NCI-H524 (cell line): ENCODE data around the gene TNN.

ENCODE experiments used
- DNase-seq, 2 experiments: peaks; one replicate each; lab custom pipeline; 2025; lab: John Stamatoyannopoulos, UW

The TNN gene

DNA sequence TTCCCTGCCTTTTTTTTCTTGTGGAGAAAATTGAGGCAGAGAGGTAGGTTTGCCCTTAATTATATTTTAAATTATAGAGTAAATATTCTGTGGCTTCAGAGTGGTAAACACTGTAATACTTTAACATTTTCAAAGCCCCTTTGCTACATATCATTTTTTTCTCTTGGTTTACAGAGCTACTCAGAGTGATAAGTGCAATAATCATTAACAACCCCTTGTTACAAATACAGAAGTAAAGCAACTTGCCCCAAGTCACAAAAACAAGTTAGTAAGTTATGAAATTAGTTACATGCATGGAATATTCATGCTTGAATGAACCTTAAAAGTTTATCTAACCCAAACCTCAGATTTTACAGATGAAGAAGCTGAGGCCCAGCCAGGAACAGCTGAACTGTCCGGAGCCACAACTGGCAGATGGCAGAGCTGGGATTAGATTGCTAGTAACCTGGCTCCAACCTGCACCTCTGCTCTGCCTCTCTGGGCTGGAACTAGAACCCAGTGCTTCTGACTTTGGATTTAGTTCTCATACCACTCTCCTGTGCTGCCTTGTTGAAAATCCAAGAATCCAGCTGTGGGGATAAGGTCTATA, 48.7 kb downstream of the TNN start:
- no peak for DNase-seq

DNA sequence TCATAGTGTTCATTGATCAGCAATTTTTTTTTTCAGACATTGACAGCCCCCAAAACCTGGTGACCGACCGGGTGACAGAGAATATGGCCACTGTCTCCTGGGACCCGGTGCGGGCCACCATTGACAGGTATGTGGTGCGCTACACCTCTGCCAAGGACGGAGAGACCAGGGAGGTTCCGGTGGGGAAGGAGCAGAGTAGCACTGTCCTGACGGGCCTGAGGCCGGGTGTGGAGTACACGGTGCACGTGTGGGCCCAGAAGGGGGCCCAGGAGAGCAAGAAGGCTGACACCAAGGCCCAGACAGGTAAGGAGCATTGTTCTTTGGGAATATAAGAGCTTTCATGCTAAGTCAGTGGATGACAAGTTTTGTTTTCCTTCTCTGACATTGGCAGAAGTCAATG, 49.3 kb downstream of the TNN start:
- no peak for DNase-seq

DNA sequence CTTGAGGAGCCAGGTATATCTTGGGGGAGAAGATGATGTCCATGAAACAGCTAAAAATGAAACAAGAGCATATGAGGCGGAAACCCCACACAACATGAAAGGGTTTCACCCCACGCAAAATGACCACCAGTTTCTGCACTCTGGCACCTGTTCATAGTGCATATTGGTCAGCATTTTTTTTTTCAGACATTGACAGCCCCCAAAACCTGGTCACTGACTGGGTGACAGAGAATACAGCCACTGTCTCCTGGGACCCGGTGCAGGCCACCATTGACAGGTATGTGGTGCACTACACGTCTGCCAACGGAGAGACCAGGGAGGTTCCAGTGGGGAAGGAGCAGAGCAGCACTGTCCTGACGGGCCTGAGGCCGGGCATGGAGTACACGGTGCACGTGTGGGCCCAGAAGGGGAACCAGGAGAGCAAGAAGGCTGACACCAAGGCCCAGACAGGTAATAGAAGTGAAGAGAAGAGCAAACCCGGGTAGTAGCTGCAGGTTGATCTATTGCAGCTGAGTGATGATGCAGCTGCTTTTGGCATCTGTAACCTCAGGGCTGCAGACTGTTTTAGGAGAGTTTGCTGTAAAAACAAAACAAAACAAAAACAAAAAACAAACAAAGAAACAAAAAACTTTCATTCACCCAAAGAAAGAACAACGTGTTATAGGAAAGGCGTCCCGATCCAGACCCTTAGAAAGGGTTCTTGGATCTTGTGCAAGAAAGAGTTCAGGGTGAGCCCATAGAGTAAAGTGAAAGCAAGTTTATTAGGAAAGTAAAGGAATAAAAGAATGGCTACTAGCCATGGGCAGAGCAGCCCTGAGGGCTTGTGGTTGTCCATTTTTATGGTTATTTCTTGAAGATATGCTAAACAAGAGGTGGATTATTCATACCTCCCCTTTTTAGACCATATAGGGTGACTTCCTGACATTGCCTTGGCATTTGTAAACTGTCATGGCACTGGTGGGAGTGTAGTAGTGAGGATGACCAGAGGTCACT, 51.0 kb downstream of the TNN start:
- no peak for DNase-seq

DNA sequence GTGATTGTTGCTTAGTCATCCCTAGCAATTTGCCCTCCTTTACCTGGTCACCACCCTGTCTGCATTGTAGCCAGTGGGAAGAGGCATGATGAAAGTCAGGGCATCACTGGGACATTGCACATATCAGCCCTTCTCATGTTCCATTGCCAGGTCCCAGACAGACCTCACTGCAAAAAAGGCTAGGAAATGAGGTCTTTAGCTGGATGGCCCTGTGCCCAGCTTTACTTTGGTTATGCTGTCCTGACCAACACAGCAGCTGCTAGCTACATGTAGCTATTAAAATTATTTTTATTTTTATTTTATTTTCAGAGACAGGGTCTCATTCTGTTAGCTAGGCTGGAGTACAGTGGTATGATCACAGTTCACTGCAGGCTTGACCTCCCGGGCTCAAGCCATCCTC, 52.9 kb downstream of the TNN start:
- DNase-seq: no peak

DNA sequence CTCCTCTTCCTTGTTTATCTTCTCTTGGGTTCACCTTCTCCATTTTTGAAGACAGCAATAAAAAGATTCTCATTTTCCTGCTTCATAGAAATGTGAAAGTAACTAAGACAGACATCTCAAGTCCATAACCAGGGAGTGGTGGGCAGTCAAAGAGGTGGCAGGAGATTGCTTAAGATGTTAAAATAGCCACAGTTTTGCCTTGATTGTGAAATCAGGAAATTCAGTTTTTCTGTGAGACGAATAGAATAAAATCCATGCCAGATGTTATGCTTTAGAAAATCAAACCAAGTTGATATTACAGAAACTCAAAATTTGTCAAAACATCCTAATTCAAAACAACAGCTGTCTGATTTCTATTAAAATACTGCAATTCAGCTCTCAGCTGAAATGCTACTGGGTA, 57.2 kb downstream of the TNN start:
- no peak for DNase-seq

DNA sequence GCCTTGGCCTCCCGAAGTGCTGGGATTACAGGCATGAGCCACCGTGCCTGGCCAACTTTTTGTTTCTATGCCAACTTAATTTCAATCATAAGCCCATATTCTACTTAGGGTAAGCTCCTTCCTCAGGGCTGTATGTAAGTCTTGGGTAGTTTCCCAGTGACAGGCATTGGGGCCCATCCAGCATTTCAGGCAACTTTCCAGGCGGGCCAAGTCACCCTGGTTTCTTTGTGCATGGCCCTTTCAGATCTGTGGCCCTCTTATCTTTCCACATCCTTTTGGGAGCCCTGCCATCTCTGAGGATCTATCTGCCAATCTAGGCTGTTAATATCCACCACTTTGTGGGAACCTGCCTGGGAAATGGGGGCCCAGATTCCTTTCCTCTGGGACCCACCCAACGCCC, 58.7 kb downstream of the TNN start:
- DNase-seq: no peak

DNA sequence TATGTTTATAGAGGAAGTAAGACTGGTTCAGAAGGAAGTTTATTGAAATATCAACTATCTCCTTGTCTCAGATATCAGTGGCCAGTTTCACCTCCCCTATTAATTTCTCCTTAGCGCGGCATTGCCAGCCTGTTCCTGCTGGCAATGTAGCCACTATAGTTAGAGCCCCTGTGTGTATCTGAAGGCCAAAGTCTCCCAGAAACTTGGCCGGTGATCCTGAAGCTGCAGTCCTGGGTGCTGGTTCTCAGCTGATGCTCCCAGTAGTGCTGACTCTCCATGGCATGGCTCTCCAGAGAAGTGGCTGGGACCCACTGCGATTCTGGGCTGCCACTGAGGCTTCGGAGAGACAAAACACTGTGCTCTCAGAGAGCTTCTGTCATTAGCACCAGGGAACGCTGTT, 59.9 kb downstream of the TNN start:
- DNase-seq: no peak

DNA sequence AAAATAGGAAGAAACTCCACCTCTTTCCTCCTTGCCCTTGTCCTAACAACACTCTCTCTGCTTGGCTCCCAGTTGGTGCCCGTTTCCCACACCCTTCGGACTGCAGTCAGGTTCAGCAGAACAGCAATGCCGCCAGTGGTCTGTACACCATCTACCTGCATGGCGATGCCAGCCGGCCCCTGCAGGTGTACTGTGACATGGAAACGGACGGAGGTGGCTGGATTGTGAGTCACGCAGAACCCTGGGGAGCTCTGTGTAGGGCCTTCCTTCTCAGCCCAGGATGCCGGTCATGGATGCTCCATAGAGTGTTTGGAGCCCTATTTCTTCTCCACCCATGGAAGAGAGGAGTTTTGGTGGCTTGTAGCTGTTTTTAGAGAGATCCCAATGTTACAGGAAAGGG, 60.9 kb downstream of the TNN start:
- DNase-seq: no peak

DNA sequence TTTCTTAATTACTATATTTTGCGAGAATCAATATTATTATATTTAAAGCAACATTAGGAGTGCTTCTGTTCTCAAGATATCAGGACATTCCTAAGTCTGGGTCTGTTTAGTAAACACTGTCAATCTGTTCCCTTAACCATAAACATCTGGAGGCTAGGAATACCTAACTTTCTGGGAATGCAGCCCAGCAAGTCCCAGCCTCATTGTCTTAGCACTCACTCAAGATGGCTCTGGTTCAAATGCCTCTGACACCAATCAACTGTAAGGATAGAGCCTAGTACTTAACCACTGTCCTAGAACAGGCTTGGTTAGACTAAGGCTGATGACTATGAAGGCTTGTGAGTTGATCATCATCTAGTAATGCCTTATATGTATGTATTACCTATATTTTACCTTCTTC, 61.5 kb downstream of the TNN start:
- peak in 1 of 2 experiments; percentile 12 for DNase-seq

DNA sequence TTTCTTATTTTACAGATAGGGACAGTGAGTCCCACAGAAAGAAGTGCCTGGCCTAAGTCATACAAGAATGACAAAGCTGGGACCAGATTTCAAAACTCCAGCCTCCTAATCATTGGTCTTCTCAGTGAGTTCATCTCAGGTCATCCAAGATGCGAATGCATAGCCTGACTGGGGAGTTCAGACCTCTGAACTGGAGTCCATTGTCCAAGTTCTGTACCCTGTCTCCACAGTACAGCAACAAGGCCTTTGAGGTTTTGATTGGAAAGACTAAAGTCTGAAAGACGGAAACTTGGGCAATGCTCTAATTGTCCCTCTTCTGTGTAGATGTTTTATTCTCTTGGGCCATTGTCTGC, 62.0 kb downstream of the TNN start:
- DNase-seq: no peak

DNA sequence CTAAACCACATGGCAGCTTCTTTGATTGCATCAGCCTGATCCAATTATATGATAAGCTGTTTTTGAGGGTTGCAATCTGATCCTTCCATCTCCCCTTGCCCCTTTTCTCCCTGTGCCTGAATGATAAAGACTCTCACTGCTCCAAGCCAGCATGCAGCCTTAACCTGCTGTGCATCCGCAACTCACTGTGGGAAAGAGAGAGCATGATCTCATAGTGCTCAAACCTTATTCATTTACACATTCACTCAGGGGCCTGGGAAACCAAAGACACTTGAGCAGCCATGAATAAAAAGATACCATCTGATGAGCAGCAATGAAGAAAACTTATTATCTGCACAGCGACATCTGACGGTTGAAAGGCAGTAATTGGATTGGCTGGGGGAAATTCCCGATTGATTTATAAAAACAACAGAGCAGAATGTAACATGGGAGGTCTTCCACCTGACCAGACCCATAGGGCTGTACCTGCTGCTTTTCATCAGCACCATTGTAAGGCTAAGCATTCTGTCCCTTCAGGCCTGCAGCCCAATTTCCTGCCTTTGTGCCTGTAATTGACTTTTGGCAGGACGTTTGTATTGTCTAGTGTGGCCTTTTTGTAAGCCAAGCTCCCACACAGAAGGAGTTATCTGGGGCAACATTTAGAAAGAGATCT, 62.5 kb downstream of the TNN start:
- DNase-seq: peak; percentile 52 to 88

DNA sequence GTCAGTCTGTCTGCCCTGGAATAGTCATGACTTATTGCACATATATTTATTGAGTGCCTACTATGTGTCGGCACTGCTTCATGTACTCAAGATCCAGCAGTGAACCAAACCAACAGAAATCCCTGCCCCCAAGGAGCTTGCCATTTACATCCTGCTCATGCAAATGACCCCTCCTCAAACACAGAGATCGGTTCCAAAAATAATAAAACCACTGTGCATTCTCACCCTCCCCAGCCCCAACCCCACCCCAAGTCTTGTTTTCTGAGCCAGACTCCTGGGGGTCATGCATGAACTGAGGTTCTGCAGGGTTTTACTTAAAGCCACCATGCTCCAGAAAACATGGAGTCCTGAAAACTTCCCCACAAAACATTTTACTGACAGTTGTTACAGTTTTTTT, 63.0 kb downstream of the TNN start:
- no peak for DNase-seq

DNA sequence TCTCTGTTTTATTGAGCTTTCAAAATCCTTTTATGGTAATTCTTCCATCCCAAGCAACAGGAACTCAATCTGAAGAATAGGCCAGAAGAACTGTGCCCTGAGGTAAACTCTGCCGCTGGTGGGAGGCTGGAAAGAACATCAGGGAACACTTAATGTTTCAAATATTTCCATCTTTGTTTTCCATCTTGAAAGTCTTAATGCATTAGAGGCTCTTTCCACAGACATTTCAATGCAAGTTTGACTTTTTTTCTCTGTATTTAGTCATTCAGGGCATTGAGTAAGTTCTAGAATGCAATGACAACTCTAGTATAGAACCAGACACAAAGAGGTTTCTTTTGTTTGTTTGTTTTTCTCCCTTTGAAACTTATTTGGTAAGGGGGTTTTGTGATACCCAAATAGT, 63.5 kb downstream of the TNN start:
- DNase-seq: no peak

DNA sequence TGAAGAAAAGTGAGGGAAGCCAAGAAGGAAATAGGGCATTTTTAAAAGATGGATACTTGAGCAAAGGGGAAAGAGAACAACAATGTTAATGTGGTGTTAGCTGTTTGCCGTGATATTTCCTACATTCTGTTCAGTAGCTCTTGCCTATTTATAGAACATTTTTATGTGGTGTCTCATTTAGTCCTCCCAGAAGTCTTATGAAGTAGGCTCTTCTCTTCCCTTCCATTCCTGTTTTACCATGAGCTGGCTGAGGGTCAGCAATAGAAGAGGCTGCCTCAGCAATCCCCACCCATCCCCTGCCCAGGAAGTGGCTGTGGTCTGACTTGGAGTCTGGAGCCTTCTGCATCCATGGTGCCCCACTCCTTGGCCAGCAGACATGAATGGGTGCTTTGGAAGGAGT, 64.8 kb downstream of the TNN start:
- DNase-seq: no peak

DNA sequence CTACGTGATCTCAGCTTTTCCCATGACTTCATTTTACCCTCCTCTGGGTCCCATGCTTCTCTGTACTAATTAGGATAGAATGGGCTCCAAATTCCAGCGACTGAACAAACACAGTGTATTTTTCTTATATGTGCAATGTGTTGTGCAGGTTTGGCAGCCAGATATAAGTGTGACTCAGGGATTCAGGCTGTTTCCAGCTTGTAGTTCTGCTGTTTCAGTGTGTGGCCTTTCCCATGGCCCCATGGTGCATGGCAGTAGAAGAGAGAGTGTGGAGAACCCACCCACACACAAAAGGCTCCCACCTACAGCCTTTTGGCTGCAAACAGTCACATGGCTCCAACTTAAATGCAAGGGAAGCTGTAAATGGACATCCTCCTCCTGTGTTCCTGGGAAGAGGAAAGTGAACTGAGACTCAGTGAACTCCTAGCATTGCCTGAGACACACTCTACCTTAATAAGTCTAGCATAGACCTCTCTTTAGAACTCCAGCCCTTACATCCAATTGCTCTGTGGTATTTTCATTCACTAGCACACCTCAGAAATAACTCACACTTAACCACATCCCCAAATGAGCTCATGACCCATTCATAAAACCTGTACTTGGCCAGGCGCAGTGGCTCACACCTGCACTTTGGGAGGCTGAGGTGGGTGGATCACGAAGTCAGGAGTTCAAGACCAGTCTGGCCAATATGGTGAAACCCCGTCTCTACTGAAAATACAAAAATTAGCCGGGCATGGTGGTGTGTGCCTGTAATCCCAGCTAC, 66.2 kb downstream of the TNN start:
- no peak for DNase-seq

DNA sequence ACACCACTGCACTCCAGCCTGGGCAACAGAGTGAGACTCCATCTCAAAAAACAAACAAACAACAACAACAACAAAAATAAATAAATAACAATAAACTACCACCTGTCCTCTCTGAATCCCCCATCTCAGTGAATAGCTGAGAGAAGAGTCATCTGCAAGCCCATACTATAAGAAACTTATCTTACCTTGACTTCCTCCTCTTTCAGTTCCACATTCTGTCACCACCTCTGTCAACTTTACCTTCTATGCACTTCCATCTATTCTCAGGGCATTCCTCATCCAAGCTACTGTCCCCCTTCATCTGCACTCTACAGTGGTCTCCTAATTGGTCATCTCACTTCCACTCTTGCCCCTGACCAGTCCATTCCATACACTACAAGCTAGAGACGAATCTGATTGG, 66.9 kb downstream of the TNN start:
- no peak for DNase-seq

DNA sequence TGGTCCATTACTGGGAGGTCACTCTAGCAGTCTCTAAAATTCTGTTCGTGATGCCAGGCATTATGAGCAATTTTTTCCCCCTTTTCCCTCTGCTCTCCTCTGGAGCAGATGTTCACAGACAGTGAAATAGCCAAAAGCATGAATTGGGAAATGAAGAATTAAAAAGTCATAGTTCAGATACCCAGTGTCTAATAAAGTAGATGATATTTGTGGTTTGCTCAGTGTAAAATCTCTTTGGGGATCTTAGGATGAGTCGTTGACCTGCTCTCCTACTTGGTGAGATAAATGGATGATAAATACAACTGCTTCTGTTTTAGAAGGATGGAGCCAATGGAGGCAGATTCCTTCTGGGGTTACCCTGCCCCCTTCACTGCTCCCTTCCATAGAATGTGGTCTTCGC, 68.6 kb downstream of the TNN start:
- DNase-seq: no peak

DNA sequence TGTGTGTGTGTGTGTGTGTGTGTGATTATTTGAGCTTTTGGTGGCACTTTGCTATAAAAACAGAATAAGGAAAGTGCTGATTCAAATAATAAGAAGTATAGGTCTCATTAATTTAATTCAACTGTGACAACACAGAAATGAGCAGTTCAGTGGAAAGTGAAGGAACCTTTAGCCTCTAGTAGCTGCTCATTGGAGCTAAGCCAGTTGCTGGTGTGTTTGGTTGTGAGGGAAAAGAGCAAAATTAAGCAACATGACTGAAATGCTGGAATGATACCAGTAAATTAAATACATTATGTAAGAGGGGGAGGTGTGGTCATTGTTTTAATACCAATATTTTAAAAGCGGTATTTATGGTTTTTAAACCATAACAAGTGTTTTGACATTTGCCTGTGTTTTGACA, 69.7 kb downstream of the TNN start:
- no peak for DNase-seq

DNA sequence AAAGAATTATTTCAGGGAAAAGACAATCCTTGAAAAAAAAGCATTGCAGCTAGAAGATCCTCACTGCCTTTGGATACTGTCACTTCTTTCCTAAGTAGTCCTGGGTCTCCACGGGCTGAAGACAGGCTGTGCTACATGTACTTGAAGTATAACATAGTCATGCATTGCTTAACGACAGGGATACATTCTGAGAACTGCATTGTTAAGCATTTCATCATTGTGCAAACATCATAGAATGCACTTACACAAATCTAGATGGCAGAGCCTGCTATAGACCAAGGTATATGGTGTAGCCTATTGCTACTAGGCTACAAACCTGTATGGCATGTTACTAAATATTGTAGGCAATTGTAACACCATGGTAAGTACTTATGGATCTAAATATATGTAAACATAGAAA, 70.9 kb downstream of the TNN start:
- DNase-seq: no peak

DNA sequence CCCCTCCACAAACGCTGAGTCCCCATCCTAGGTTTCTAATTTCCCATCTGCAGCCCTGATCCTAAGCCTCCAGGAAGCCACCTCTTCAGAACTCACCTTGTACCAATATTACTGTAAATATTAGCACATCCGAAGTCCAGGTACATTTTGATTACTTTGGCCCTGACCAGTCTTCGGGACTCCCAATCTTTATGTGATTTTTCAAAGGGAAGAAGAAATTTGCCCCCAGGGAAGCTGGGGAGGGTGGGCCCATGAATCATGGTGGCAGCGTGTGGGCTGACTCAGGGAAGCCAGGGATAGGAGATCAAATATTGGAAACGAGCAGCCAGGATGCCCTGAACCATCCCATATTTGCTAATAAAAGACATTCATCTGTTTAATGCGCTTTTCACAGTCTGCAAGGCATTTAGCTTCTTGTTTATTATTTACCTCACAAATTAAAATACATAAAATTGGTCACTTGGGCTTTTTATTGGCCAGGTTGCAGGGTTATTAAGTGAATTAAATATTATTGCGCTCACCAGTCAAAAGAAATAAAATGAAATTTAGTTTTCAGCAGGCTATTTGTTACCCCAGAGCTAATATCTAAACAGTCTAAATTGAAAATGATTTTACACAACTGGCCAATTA, 78.4 kb downstream of the TNN start:
- DNase-seq: no peak

DNA sequence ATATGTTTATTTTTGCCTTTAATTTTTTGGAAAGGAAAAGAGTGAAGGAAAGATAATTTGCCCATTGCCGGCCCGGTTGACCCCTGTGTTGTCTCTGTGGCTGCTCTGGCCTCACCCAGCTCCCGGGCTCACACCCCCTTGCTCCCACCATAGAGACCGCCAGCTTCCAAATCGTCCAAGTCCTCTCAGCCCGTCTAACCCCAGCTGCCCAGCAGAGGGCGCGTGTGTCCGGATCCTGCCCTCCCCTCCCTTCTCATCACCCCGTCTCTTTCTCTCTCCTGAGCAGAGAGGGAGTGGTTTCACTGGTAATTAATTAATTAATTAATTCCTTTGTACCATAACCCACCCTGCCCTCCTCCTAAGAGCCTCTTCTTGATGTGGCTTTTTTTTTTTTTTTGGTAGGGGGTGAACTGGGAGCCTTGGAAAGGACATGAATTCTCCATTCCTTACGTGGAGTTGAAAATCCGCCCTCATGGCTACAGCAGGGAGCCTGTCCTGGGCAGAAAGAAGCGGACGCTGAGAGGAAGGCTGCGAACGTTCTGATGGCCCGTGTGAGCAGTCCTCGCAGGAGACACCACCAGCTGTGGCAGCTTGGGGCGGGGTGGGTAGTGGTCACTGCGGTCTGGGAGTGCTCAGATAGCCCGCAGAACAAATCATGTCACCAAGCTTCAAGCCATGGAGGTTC, 79.0 kb downstream of the TNN start:
- peak; percentile 17 to 64 for DNase-seq
